SK-N-SH (cell line): Measurements from ENCODE around the gene SMC1B.

Experiments
- CTCF ChIP-seq: fragments of 200-600 bp; sonication (generic); IDR thresholded peaks from 2 replicates; pipeline ENCODE4 v1.6.1; 2017; ENCODE audit warnings: antibody characterized with exemption, mild to moderate bottlenecking, moderate library complexity
- EP300 ChIP-seq, 2 experiments: IDR thresholded peaks; 2 replicates each; pipeline versions ENCODE4 v1.4.0 to v1.6.1; 2012; ENCODE audit warnings: borderline replicate concordance in 1 of 2, low read depth in 1 of 2, low read length in 1 of 2
- GABPA ChIP-seq: IDR thresholded peaks from 2 replicates; pipeline ENCODE4 v1.4.0; 2012; ENCODE audit warnings: low read depth, mild to moderate bottlenecking
- NFIC ChIP-seq: IDR thresholded peaks from 2 replicates; pipeline ENCODE4 v1.4.0; 2012; ENCODE audit warnings: borderline replicate concordance
- PBX3 ChIP-seq: IDR thresholded peaks from 2 replicates; pipeline ENCODE4; 2012
- POLR2AphosphoS5 ChIP-seq: IDR thresholded peaks from 2 replicates; pipeline ENCODE4 v1.6.1; 2012; ENCODE audit warnings: low read depth, low read length
- REST ChIP-seq: IDR thresholded peaks from 2 replicates; pipeline ENCODE4 v1.6.1; 2012; ENCODE audit warnings: mild to moderate bottlenecking, low read depth, low read length, moderate library complexity
- SIN3A ChIP-seq: IDR thresholded peaks from 2 replicates; pipeline ENCODE4 v1.6.1; 2012; ENCODE audit warnings: low read depth, mild to moderate bottlenecking, low read length, moderate library complexity, borderline replicate concordance
- TAF1 ChIP-seq: IDR thresholded peaks from 2 replicates; pipeline ENCODE4 v1.6.1; 2012; ENCODE audit warnings: low read depth, mild to moderate bottlenecking, low read length, moderate library complexity, borderline replicate concordance
- YY1 ChIP-seq: IDR thresholded peaks from 2 replicates; pipeline ENCODE4 v1.4.0; 2012; ENCODE audit warnings: low read depth, mild to moderate bottlenecking
- ZBTB33 ChIP-seq: IDR thresholded peaks from 2 replicates; pipeline ENCODE4 v1.4.0; 2012; ENCODE audit warnings: low read depth, borderline replicate concordance

GRCh38 chr22:45296628-45297297 lies 116.6 kb downstream of the SMC1B start:
- TF ChIP-seq CTCF (no peak), POLR2AphosphoS5 (no peak), YY1 (no peak), PBX3 (no peak), NFIC (no peak), GABPA (no peak), REST (no peak), TAF1 (no peak), EP300 (IDR thresholded peaks at IDR 0.05; ENCODE audit: borderline replicate concordance in 1 of 2, low read depth in 1 of 2, low read length in 1 of 2) (no peak), SIN3A (no peak), ZBTB33 (no peak)
